Measurements from ENCODE around the gene SLC25A23. TPM values are rescaled to one million over a fixed set of nuclear protein-coding genes. Genes with fewer than 3 reads are reported as not detected.

SLC25A23 gene
- total RNA-seq, 1 experiment from 2014 or later = 18.7 TPM

DNA sequence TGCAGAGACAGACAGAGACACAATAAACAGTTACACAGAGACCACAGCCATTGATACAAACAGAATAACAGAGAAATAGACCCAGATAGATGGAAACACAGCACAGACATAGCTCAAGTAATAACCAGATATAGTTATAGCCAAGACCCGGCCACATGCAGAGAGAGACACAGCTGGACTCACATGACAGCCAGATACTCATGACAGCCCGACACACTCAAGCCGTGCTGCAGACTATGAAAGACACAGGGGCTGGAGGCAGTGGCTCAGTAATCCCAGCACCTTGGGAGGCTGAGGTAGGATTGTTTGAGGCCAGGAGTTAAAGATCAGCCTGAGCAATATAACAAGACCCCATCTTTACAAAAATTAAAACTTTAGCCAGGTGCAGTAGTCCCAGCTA, 23.6 kb upstream of the SLC25A23 start:
- Histone ChIP-seq H3K4me3 (ENCODE audit: low read depth in 2 of 2, low read length in 2 of 2) (no peak overlapping the region), H3K36me3 (ENCODE audit: control insufficient read depth, insufficient read depth, low read length) (no peaks in the 10 kb centered on the region), H3K27me3 (ENCODE audit: control insufficient read depth, insufficient read depth, low read length) (no peaks in the 10 kb centered on the region), H3K4me1 (ENCODE audit: control insufficient read depth, insufficient read depth, low read length) (no peaks in the 10 kb centered on the region), H3K27ac (ENCODE audit: low read length) (no peak overlapping the region), H3K9me3 (ENCODE audit: control insufficient read depth, insufficient read depth, low read depth, low read length) (no peaks in the 10 kb centered on the region)
- TF ChIP-seq REST (IDR thresholded peaks at IDR 0.05; ENCODE audit: insufficient read depth in 1 of 2, low read depth in 2 of 2, low read length in 1 of 2) (no peak), TCF7L2 (IDR thresholded peaks at IDR 0.05; ENCODE audit: low read depth, low read length) (no peak)
- POLR2A ChIA-PET = no interaction called here
- CTCF ChIA-PET = no interaction called here
- in situ Hi-C loops (cut with HindIII; ENCODE audit: low pct_unique_long_range_greater_than_20kb, low sequenced_read_pairs) (no loop called here), intact Hi-C loops (cut with micrococcal nuclease; ENCODE audit: unreplicated experiment) (no loop called here)
- no peak for ATAC-seq
- no peak for DNase-seq (ENCODE audit: low read depth, low spot score)
- BruUV-seq (replicated peaks) = no TSS peak

- TF ChIP-seq REST (IDR thresholded peaks at IDR 0.05; ENCODE audit: insufficient read depth in 1 of 2, low read depth in 2 of 2, low read length in 1 of 2) (no peak), SIN3A (IDR thresholded peaks at IDR 0.05; ENCODE audit: borderline replicate concordance, insufficient read depth, low read depth, low read length) (no peak), TCF7L2 (IDR thresholded peaks at IDR 0.05; ENCODE audit: low read depth, low read length) (no peak), POLR2AphosphoS5 (IDR thresholded peaks at IDR 0.05; ENCODE audit: low read depth, low read length) (no peak)
- TF ChIP-seq, protein P1, sequence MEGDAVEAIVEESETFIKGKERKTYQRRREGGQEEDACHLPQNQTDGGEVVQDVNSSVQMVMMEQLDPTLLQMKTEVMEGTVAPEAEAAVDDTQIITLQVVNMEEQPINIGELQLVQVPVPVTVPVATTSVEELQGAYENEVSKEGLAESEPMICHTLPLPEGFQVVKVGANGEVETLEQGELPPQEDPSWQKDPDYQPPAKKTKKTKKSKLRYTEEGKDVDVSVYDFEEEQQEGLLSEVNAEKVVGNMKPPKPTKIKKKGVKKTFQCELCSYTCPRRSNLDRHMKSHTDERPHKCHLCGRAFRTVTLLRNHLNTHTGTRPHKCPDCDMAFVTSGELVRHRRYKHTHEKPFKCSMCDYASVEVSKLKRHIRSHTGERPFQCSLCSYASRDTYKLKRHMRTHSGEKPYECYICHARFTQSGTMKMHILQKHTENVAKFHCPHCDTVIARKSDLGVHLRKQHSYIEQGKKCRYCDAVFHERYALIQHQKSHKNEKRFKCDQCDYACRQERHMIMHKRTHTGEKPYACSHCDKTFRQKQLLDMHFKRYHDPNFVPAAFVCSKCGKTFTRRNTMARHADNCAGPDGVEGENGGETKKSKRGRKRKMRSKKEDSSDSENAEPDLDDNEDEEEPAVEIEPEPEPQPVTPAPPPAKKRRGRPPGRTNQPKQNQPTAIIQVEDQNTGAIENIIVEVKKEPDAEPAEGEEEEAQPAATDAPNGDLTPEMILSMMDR (IDR thresholded peaks at IDR 0.05) = no peak
- H3K9me3 ChIP-seq (ENCODE audit: control insufficient read depth, insufficient read depth, low read depth, low read length) = no peaks in the 10 kb centered on the region
- ATAC-seq (no peak), DNase-seq (ENCODE audit: low read depth, low spot score) (no peak)
- intact Hi-C loops (cut with micrococcal nuclease; ENCODE audit: unreplicated experiment) (no loop called here), in situ Hi-C loops (cut with HindIII; ENCODE audit: low pct_unique_long_range_greater_than_20kb, low sequenced_read_pairs) (no loop called here)
- H3K27me3 ChIP-seq (ENCODE audit: control insufficient read depth, insufficient read depth, low read length) = no peaks in the 10 kb centered on the region
- no TSS peak for BruUV-seq (replicated peaks)
- H3K4me3 ChIP-seq (ENCODE audit: low read depth in 2 of 2, low read length in 2 of 2) = no peak overlapping the region
- POLR2A ChIA-PET = no interaction called here
- no peaks in the 10 kb centered on the region for H3K4me1 ChIP-seq (ENCODE audit: control insufficient read depth, insufficient read depth, low read length)
- CTCF ChIA-PET = no interaction called here
- H3K36me3 ChIP-seq (ENCODE audit: control insufficient read depth, insufficient read depth, low read length) = no peaks in the 10 kb centered on the region
- no peak overlapping the region for H3K27ac ChIP-seq (ENCODE audit: low read length)
Observed at GRCh38 chr19:6482343-6482686, 22.7 kb upstream of the SLC25A23 start.
